Liver (tissue), 9 donors: ENCODE measurements around the gene SRP19. TPM values are rescaled to one million over a fixed set of nuclear protein-coding genes. Genes with fewer than 3 reads are reported as not detected.

ENCODE experiments used
- DNase-seq: peaks from one replicate; pipeline ENCODE4 v3.0.0-alpha.2; 2017; ENCODE audit warnings: low spot score
- H3K27ac ChIP-seq, 2 donors: one replicate each; pipeline ENCODE4 v1.7.0; 2013; ENCODE audit warnings: inconsistent platforms in 2 of 2, low read length in 2 of 2, control low read depth in 1 of 2, low read depth in 1 of 2, mild to moderate bottlenecking in 1 of 2
- H3K27me3 ChIP-seq, 4 donors: one replicate each; pipeline versions ENCODE4 v1.6.1 to v1.7.0; 2013; ENCODE audit warnings: low read length in 3 of 4, inconsistent platforms in 1 of 4, mild to moderate bottlenecking in 1 of 4, moderate library complexity in 1 of 4; ENCODE audit not compliant: control insufficient read depth in 4 of 4, insufficient read depth in 4 of 4
- H3K36me3 ChIP-seq, 4 donors: one replicate each; pipeline versions ENCODE4 v1.6.1 to v1.7.0; 2013; ENCODE audit warnings: low read length in 3 of 4, mild to moderate bottlenecking in 3 of 4, low read depth in 1 of 4, moderate library complexity in 1 of 4; ENCODE audit not compliant: control insufficient read depth in 4 of 4, insufficient read depth in 3 of 4
- H3K4me1 ChIP-seq, 4 donors: one replicate each; pipeline versions ENCODE4 v1.6.1 to v1.7.0; 2013; ENCODE audit warnings: low read length in 3 of 4, mild to moderate bottlenecking in 3 of 4, moderate library complexity in 1 of 4; ENCODE audit not compliant: control insufficient read depth in 4 of 4, insufficient read depth in 4 of 4
- H3K4me3 ChIP-seq, 3 donors: one replicate each; pipeline versions ENCODE4 v1.6.1 to v1.7.0; 2013; ENCODE audit warnings: low read length in 3 of 3, control low read depth in 1 of 3, low read depth in 1 of 3, mild to moderate bottlenecking in 1 of 3
- H3K9ac ChIP-seq, 2 donors: one replicate each; pipeline ENCODE4 v1.7.0; 2013; ENCODE audit warnings: low read length in 2 of 2, mild to moderate bottlenecking in 2 of 2, moderate library complexity in 2 of 2, control low read depth in 1 of 2, low read depth in 1 of 2
- H3K9me3 ChIP-seq, 4 donors: one replicate each; pipeline versions ENCODE4 v1.6.1 to v1.7.0; 2013; ENCODE audit warnings: low read length in 3 of 4; ENCODE audit not compliant: control insufficient read depth in 4 of 4
- EGR1 ChIP-seq, 2 donors: IDR thresholded peaks; 2 replicates each; pipeline ENCODE4 v1.6.1; 2016 to 2018; ENCODE audit warnings: antibody characterized with exemption in 2 of 2, low read depth in 2 of 2
- FOXA1 ChIP-seq: IDR thresholded peaks from 2 replicates; pipeline ENCODE4 v1.6.1; 2016; ENCODE audit warnings: antibody characterized with exemption
- FOXA2 ChIP-seq: IDR thresholded peaks from 2 replicates; pipeline ENCODE4 v1.6.1; 2016; ENCODE audit warnings: antibody characterized with exemption
- GABPA ChIP-seq, 2 donors: IDR thresholded peaks in 1 of 2; conservative IDR thresholded peaks in 1 of 2; 2 replicates each; pipeline ENCODE4 v1.6.1; 2016; ENCODE audit warnings: antibody characterized with exemption in 2 of 2, mild to moderate bottlenecking in 1 of 2, moderate library complexity in 1 of 2
- HNF4A ChIP-seq, 2 donors: conservative IDR thresholded peaks; 2 replicates each; pipeline ENCODE4 v1.6.1; 2016; ENCODE audit warnings: antibody characterized with exemption in 2 of 2, mild to moderate bottlenecking in 2 of 2
- HNF4G ChIP-seq: IDR thresholded peaks from 2 replicates; pipeline ENCODE4 v1.6.1; 2016; ENCODE audit warnings: antibody characterized with exemption
- JUND ChIP-seq, 2 donors: IDR thresholded peaks; 2 replicates each; pipeline ENCODE4 v1.6.1; 2016; ENCODE audit warnings: antibody characterized with exemption in 2 of 2
- RAD21 ChIP-seq, 2 donors: IDR thresholded peaks; 2 replicates each; pipeline ENCODE4 v1.6.1; 2016; ENCODE audit warnings: antibody characterized with exemption in 2 of 2, mild to moderate bottlenecking in 2 of 2
- RXRA ChIP-seq, 2 donors: IDR thresholded peaks; 2 replicates each; pipeline ENCODE4 v1.6.1; 2017 to 2018; ENCODE audit warnings: antibody characterized with exemption in 2 of 2, mild to moderate bottlenecking in 1 of 2
- SP1 ChIP-seq: IDR thresholded peaks from 2 replicates; pipeline ENCODE4 v1.6.1; 2018; ENCODE audit warnings: antibody characterized with exemption, mild to moderate bottlenecking
- TAF1 ChIP-seq: conservative IDR thresholded peaks from 2 replicates; pipeline ENCODE4 v1.6.1; 2016; ENCODE audit warnings: antibody characterized with exemption, mild to moderate bottlenecking
- YY1 ChIP-seq: IDR thresholded peaks from 2 replicates; pipeline ENCODE4 v1.6.1; 2016; ENCODE audit warnings: antibody characterized with exemption, mild to moderate bottlenecking
- WGBS: extraction: QIAGEN DNeasy Blood & Tissue Kit; methylation state at CpG from one replicate; pipeline ENCODE4 v1.1.7; 2013; 5-methylcytosine and 5-hydroxymethylcytosine counted together
- polyA plus RNA-seq, 2 donors: library from polyadenylated mRNA; stranded (reverse) in 1 of 2; unstranded in 1 of 2; fragments of 200-250 nt in 1 of 2; fragments of >200 nt in 1 of 2; fragmentation: Nextera tagmentation in 1 of 2; extraction: Ambion mirVana in 1 of 2; gene quantifications; one replicate each; pipeline versions ENCODE4 v1.2.1 to v1.2.3, GENCODE V29; 2013 to 2015
- total RNA-seq, 2 donors: library from RNA; depleted of rRNA; stranded (reverse); fragments of >200 nt; gene quantifications; one replicate each; pipeline ENCODE4 v1.2.3, GENCODE V29; 2014
- TF ChIP-seq, protein P1 (sequence below): IDR thresholded peaks from 2 replicates; pipeline ENCODE4 v1.6.1; 2016; ENCODE audit warnings: antibody characterized with exemption
- TF ChIP-seq, protein P2 (sequence below): IDR thresholded peaks from 2 replicates; pipeline ENCODE4 v1.6.1; 2016; ENCODE audit warnings: antibody characterized with exemption, mild to moderate bottlenecking
- TF ChIP-seq, protein P3 (sequence below): fragments of 150-350 bp; IDR thresholded peaks from 2 replicates; pipeline ENCODE4 v1.5.1; 2017; ENCODE audit warnings: improper control_type of control experiment, low read depth, low read length; ENCODE audit not compliant: missing input control
- TF ChIP-seq, protein P4 (sequence below): IDR thresholded peaks from 2 replicates; pipeline ENCODE4 v1.6.1; 2016; ENCODE audit warnings: antibody characterized with exemption
- donor health status: healthy.
- donor health status: healthy.
- donor health status: healthy.
- donor health status: healthy.
- donor health status: healthy.

Gene SRP19
- total and polyA plus RNA-seq, 4 donors, result 22.0 to 65.5 (median 50.8) TPM

DNA sequence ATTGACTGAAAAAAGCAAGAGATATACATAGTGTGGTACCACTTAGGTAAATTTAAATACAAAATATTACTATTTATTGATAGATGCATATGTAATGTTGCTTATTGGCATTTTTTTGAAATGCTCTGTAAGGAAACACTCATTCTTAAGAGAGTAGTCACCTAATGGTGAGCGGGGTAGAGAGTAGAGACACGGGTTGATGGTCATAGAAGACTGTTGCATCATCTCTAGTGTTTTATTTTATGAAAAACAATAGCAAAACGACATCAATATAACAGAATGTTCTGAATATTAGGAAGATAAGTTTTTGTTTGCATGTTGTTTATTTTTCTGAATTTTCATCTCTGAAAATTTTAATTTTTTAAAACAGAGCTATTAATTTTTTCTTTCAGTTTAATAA is 4.0 kb downstream of the SRP19 start (continued):
- TF ChIP-seq, protein P1, sequence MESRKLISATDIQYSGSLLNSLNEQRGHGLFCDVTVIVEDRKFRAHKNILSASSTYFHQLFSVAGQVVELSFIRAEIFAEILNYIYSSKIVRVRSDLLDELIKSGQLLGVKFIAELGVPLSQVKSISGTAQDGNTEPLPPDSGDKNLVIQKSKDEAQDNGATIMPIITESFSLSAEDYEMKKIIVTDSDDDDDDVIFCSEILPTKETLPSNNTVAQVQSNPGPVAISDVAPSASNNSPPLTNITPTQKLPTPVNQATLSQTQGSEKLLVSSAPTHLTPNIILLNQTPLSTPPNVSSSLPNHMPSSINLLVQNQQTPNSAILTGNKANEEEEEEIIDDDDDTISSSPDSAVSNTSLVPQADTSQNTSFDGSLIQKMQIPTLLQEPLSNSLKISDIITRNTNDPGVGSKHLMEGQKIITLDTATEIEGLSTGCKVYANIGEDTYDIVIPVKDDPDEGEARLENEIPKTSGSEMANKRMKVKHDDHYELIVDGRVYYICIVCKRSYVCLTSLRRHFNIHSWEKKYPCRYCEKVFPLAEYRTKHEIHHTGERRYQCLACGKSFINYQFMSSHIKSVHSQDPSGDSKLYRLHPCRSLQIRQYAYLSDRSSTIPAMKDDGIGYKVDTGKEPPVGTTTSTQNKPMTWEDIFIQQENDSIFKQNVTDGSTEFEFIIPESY, result no peak
- no peak for TF ChIP-seq TAF1

DNA sequence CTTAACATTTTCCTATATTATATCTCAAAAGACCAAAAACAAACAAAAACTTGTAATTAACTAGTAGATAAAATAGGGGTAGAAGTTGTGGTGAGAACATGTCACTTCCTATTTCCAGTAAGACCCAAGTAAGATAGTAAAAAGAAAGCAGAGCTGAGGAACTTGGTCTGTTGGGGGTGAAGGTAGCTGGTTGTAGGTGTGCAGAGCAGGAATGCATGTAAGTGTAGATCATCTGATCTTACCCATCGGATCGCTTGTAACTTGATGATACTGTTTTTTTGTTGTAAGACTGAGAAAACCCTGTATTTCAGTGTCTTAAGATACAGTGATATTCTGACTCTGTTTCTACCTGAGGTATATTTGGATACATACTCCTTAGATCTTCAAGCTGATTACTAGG is 5.7 kb downstream of the SRP19 start:
- Histone ChIP-seq H3K9ac (no peak overlapping the region), H3K4me1 (peaks cover 8 to 19% (median 16%) of the 10 kb centered on the region in 4 donors), H3K27me3 (no peaks in the 10 kb centered on the region), H3K9me3 (no peaks in the 10 kb centered on the region), H3K4me3 (no peak overlapping the region), H3K36me3 (peaks cover 2 to 42% (median 33%) of the 10 kb centered on the region in 4 donors), H3K27ac (no peak overlapping the region)
- 95% methylated on average over 2 of the region's 2 CpGs for WGBS
- TF ChIP-seq HNF4G, result no peak
- TF ChIP-seq SP1, result no peak
- no peak for TF ChIP-seq RAD21 (IDR thresholded peaks at IDR 0.05)
- no peak for TF ChIP-seq RXRA (IDR thresholded peaks at IDR 0.05)
- no peak for TF ChIP-seq JUND (IDR thresholded peaks at IDR 0.05)
- TF ChIP-seq TAF1, result no peak
- TF ChIP-seq, protein P2, sequence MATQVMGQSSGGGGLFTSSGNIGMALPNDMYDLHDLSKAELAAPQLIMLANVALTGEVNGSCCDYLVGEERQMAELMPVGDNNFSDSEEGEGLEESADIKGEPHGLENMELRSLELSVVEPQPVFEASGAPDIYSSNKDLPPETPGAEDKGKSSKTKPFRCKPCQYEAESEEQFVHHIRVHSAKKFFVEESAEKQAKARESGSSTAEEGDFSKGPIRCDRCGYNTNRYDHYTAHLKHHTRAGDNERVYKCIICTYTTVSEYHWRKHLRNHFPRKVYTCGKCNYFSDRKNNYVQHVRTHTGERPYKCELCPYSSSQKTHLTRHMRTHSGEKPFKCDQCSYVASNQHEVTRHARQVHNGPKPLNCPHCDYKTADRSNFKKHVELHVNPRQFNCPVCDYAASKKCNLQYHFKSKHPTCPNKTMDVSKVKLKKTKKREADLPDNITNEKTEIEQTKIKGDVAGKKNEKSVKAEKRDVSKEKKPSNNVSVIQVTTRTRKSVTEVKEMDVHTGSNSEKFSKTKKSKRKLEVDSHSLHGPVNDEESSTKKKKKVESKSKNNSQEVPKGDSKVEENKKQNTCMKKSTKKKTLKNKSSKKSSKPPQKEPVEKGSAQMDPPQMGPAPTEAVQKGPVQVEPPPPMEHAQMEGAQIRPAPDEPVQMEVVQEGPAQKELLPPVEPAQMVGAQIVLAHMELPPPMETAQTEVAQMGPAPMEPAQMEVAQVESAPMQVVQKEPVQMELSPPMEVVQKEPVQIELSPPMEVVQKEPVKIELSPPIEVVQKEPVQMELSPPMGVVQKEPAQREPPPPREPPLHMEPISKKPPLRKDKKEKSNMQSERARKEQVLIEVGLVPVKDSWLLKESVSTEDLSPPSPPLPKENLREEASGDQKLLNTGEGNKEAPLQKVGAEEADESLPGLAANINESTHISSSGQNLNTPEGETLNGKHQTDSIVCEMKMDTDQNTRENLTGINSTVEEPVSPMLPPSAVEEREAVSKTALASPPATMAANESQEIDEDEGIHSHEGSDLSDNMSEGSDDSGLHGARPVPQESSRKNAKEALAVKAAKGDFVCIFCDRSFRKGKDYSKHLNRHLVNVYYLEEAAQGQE, result no peak
- no peak for TF ChIP-seq GABPA (IDR thresholded peaks at IDR 0.05 in 1 of 2, conservative IDR thresholded peaks at IDR 0.05 in 1 of 2)
- DNase-seq, result no peak

DNA sequence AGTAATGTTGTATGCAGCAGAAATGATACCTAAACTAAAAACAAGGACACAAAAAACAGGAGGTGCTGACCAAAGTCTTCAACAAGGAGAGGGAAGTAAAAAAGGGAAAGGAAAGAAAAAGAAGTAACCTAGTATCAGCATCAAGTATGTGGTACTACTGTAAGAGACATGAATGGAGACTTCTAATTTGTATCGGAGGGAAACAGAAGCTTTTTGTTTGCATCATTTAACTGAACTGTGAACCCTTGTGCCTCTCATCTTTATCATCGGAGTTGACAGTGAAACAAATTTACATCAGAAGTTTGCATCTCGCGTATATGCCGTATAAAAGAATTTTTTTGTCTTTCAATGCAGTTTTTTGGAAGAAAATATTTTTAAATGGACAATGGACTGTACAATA is 6.3 kb downstream of the SRP19 start:
- H3K4me1 ChIP-seq, result peaks cover 4 to 13% (median 10%) of the 10 kb centered on the region in 4 donors
- no peak overlapping the region for H3K4me3 ChIP-seq
- H3K9ac ChIP-seq, result no peak overlapping the region
- no peak overlapping the region for H3K27ac ChIP-seq
- H3K27me3 ChIP-seq, result no peaks in the 10 kb centered on the region
- no peaks in the 10 kb centered on the region for H3K9me3 ChIP-seq
- WGBS, result 97% methylated on average over 5 of the region's 5 CpGs
- H3K36me3 ChIP-seq, result peaks cover 2 to 42% (median 35%) of the 10 kb centered on the region in 4 donors
- DNase-seq, result no peak
- TF ChIP-seq YY1, result no peak
- TF ChIP-seq RXRA (IDR thresholded peaks at IDR 0.05), result no peak
- no peak for TF ChIP-seq EGR1 (IDR thresholded peaks at IDR 0.05; ENCODE audit: low read depth in 2 of 2)
- TF ChIP-seq FOXA1, result no peak
- TF ChIP-seq, protein P3, sequence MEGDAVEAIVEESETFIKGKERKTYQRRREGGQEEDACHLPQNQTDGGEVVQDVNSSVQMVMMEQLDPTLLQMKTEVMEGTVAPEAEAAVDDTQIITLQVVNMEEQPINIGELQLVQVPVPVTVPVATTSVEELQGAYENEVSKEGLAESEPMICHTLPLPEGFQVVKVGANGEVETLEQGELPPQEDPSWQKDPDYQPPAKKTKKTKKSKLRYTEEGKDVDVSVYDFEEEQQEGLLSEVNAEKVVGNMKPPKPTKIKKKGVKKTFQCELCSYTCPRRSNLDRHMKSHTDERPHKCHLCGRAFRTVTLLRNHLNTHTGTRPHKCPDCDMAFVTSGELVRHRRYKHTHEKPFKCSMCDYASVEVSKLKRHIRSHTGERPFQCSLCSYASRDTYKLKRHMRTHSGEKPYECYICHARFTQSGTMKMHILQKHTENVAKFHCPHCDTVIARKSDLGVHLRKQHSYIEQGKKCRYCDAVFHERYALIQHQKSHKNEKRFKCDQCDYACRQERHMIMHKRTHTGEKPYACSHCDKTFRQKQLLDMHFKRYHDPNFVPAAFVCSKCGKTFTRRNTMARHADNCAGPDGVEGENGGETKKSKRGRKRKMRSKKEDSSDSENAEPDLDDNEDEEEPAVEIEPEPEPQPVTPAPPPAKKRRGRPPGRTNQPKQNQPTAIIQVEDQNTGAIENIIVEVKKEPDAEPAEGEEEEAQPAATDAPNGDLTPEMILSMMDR, result no peak
- no peak for TF ChIP-seq SP1
- TF ChIP-seq RAD21 (IDR thresholded peaks at IDR 0.05), result no peak
- TF ChIP-seq, protein P1, result no peak
- TF ChIP-seq FOXA2, result no peak
- no peak for TF ChIP-seq HNF4A (conservative IDR thresholded peaks at IDR 0.05)
- TF ChIP-seq HNF4G, result no peak
- TF ChIP-seq, protein P4, sequence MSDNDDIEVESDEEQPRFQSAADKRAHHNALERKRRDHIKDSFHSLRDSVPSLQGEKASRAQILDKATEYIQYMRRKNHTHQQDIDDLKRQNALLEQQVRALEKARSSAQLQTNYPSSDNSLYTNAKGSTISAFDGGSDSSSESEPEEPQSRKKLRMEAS, result no peak
- no peak for TF ChIP-seq GABPA (IDR thresholded peaks at IDR 0.05 in 1 of 2, conservative IDR thresholded peaks at IDR 0.05 in 1 of 2)
- TF ChIP-seq, protein P2, result no peak
